ENCODE results near the gene ZNF3. TPM values are rescaled to one million over a fixed set of nuclear protein-coding genes. Genes with fewer than 3 reads are reported as not detected.

The ZNF3 gene
- total RNA-seq, 6 donors from 2014 or later: 18.4 to 50.3 (median 22.8) TPM

GRCh38 chr7:100082978-100083377 is 1.5 kb upstream of the ZNF3 start:
- Histone ChIP-seq H3K4me3 (peak overlapping the region in 1 of 4 donors; percentile 80), H3K27ac (peak overlapping the region in 1 of 4 donors; percentile 43), H3K27me3 (no peaks in the 10 kb centered on the region), H3K9me3 (no peaks in the 10 kb centered on the region), H3K4me1 (peaks cover 20 to 41% (median 25%) of the 10 kb centered on the region in 4 donors), H3K36me3 (peaks cover 0 to 20% (median 3%) of the 10 kb centered on the region in 4 donors)
- WGBS, 2 donors: 57 to 62% methylated on average over 4 of the region's 4 CpGs
- TF ChIP-seq EP300 (IDR thresholded peaks at IDR 0.05) (no peak), POLR2A (IDR thresholded peaks at IDR 0.05) (no peak), CTCF (IDR thresholded peaks at IDR 0.05) (no peak), POLR2AphosphoS5 (IDR thresholded peaks at IDR 0.05) (no peak)
- DNase-seq (no peak), ATAC-seq (ENCODE audit: low FRiP score in 2 of 2) (no peak)

- H3K36me3 ChIP-seq: peaks cover 9 to 38% (median 16%) of the 10 kb centered on the region in 4 donors
- ATAC-seq (ENCODE audit: low FRiP score in 2 of 2): peak in 1 of 2 donors; percentile 39
- no peak for TF ChIP-seq POLR2AphosphoS5 (IDR thresholded peaks at IDR 0.05)
- TF ChIP-seq CTCF (IDR thresholded peaks at IDR 0.05): no peak
- TF ChIP-seq EP300 (IDR thresholded peaks at IDR 0.05): no peak
- no peak for TF ChIP-seq POLR2A (IDR thresholded peaks at IDR 0.05)
- peak overlapping the region; percentile 59 to 87 (median 82) for H3K4me3 ChIP-seq
- DNase-seq: no peak
- H3K27me3 ChIP-seq: no peaks in the 10 kb centered on the region
- H3K27ac ChIP-seq: peak overlapping the region; percentile 84 to 94 (median 88)
- no peaks in the 10 kb centered on the region for H3K9me3 ChIP-seq
- H3K4me1 ChIP-seq: peaks cover 19 to 39% (median 24%) of the 10 kb centered on the region in 4 donors
- WGBS, 2 donors: 1 to 2% methylated on average over 19 to 28 of the region's 34 CpGs
Measured at GRCh38 chr7:100080907-100081534, 502 bp downstream of the ZNF3 start.

GRCh38 chr7:100079024-100079560 is 2.4 kb downstream of the ZNF3 start:
- WGBS, 2 donors: 77 to 84% methylated on average over 7 of the region's 7 CpGs
- DNase-seq: no peak
- no peak for TF ChIP-seq POLR2A (IDR thresholded peaks at IDR 0.05)
- no peak for ATAC-seq (ENCODE audit: low FRiP score in 2 of 2)
- Histone ChIP-seq H3K4me1 (peaks cover 19 to 39% (median 24%) of the 10 kb centered on the region in 4 donors), H3K36me3 (peaks cover 21 to 57% (median 35%) of the 10 kb centered on the region in 4 donors), H3K27me3 (no peaks in the 10 kb centered on the region), H3K9me3 (no peaks in the 10 kb centered on the region), H3K4me3 (no peak overlapping the region), H3K27ac (no peak overlapping the region)

- TF ChIP-seq POLR2A (IDR thresholded peaks at IDR 0.05) (no peak), EP300 (IDR thresholded peaks at IDR 0.05) (no peak), POLR2AphosphoS5 (IDR thresholded peaks at IDR 0.05) (no peak), CTCF (IDR thresholded peaks at IDR 0.05) (no peak)
- H3K4me3 ChIP-seq: no peak overlapping the region
- peaks cover 40 to 76% (median 54%) of the 10 kb centered on the region in 4 donors for H3K36me3 ChIP-seq
- H3K27me3 ChIP-seq: no peaks in the 10 kb centered on the region
- ATAC-seq (ENCODE audit: low FRiP score in 2 of 2) (no peak), DNase-seq (no peak)
- H3K27ac ChIP-seq: no peak overlapping the region
- peaks cover 12 to 32% (median 18%) of the 10 kb centered on the region in 4 donors for H3K4me1 ChIP-seq
- H3K9me3 ChIP-seq: peaks cover 1 to 8% (median 6%) of the 10 kb centered on the region in 4 donors
- 96 to 99% methylated on average over 4 of the region's 4 CpGs for WGBS, 2 donors
Measured at GRCh38 chr7:100077205-100077604, 4.3 kb downstream of the ZNF3 start.

GRCh38 chr7:100075418-100075817 is 6.1 kb downstream of the ZNF3 start:
- Histone ChIP-seq H3K4me1 (peaks cover 3 to 20% (median 11%) of the 10 kb centered on the region in 4 donors), H3K27ac (no peak overlapping the region), H3K4me3 (no peak overlapping the region), H3K36me3 (peaks cover 57 to 94% (median 72%) of the 10 kb centered on the region in 4 donors), H3K9me3 (peaks cover 18 to 26% (median 24%) of the 10 kb centered on the region in 4 donors), H3K27me3 (no peaks in the 10 kb centered on the region)
- ATAC-seq (ENCODE audit: low FRiP score in 2 of 2) (no peak), DNase-seq (no peak)
- TF ChIP-seq POLR2A (IDR thresholded peaks at IDR 0.05): no peak
- no peak for TF ChIP-seq POLR2AphosphoS5 (IDR thresholded peaks at IDR 0.05)
- TF ChIP-seq CTCF (IDR thresholded peaks at IDR 0.05): no peak
- TF ChIP-seq EP300 (IDR thresholded peaks at IDR 0.05): no peak
- 93 to 94% methylated on average over 5 to 6 of the region's 6 CpGs for WGBS, 2 donors
